GM12878 (cell line): ENCODE measurements around the gene RSPO3. TPM values are rescaled to one million over a fixed set of nuclear protein-coding genes. Genes with fewer than 3 reads are reported as not detected.

Experiments
- ATAC-seq: fragments of 200-7000 bp; cut with Tn5 transposase; 3 replicates; pipeline ENCODE4 v1.9.1; 2020; ENCODE audit warnings: mild to moderate bottlenecking, moderate library complexity
- BruUV-seq: library from RNA; stranded (reverse); fragments of 400-500 nt; replicated peaks from 2 replicates; lab custom pipeline; 2021; lab: Mats Ljungman, UMichigan
- CTCF ChIA-PET: fragments of 300-600 bp; sonication (Branson Sonifier 250); formaldehyde crosslinking; extraction: SDS; loops from one replicate; lab custom pipeline; 2021; ENCODE audit warnings: inconsistent platforms; lab: Yijun Ruan, JAX
- POLR2A ChIA-PET: fragments of 350-600 bp; formaldehyde crosslinking; extraction: SDS; loops from one replicate; lab custom pipeline; 2021; ENCODE audit warnings: inconsistent platforms; lab: Charles Lee
- RAD21 ChIA-PET: fragments of 300-600 bp; sonication (Branson Sonifier 250); formaldehyde crosslinking; loops from one replicate; lab custom pipeline; 2023; ENCODE audit warnings: antibody characterized with exemption; ENCODE audit not compliant: unreplicated experiment; lab: Charles Lee
- SMC1A ChIA-PET: fragments of 300-600 bp; sonication (Branson Sonifier 250); formaldehyde crosslinking; loops from one replicate; lab custom pipeline; 2023; ENCODE audit not compliant: unreplicated experiment, uncharacterized antibody; lab: Charles Lee
- DNase-seq: peaks from one replicate; pipeline ENCODE4 v3.0.0-alpha.2; 2011; ENCODE audit warnings: low read depth, low spot score
- FAIRE-seq: peaks from 3 replicates; lab custom pipeline; 2011; peaks lifted over from hg19 to GRCh38; lab: Jason Lieb, UNC
- H2AFZ ChIP-seq: 2 replicates; pipeline ENCODE4 v1.6.0; 2011; ENCODE audit warnings: low read depth, low read length, control low read depth; ENCODE audit not compliant: control insufficient read depth
- H3K27ac ChIP-seq: 2 replicates; pipeline ENCODE4 v1.5.1; 2011; ENCODE audit warnings: control low read depth; ENCODE audit not compliant: control insufficient read depth, insufficient read depth
- H3K27me3 ChIP-seq, 2 experiments: replicated peaks in 1 of 2; 2 replicates each; pipeline versions ENCODE4 v1.6.0 to v1.6.1; 2011; ENCODE audit warnings: low read length in 1 of 2; ENCODE audit not compliant: control insufficient read depth in 2 of 2, insufficient read depth in 2 of 2
- H3K36me3 ChIP-seq, 2 experiments: 2 replicates each; pipeline ENCODE4 v1.5.1; 2011; ENCODE audit warnings: low read length in 1 of 2; ENCODE audit not compliant: control insufficient read depth in 2 of 2, insufficient read depth in 2 of 2
- H3K4me1 ChIP-seq: 2 replicates; pipeline ENCODE4 v1.6.1; 2011; ENCODE audit warnings: mild to moderate bottlenecking, low read length, moderate library complexity, mixed read lengths; ENCODE audit not compliant: control insufficient read depth, insufficient read depth
- H3K4me2 ChIP-seq: 2 replicates; pipeline ENCODE4 v1.6.0; 2011; ENCODE audit warnings: control low read depth; ENCODE audit not compliant: control insufficient read depth, insufficient read depth
- H3K4me3 ChIP-seq: fragments of 200-600 bp; sonication (generic); 2 replicates; pipeline ENCODE4 v1.5.1; 2016
- H3K79me2 ChIP-seq: 2 replicates; pipeline ENCODE4 v1.6.0; 2011; ENCODE audit warnings: low read length; ENCODE audit not compliant: control insufficient read depth, insufficient read depth
- H3K9ac ChIP-seq: 2 replicates; pipeline ENCODE4 v1.8.0; 2011; ENCODE audit warnings: low read length, control low read depth, mixed read lengths; ENCODE audit not compliant: control insufficient read depth, insufficient read depth
- H3K9me3 ChIP-seq: replicated peaks from 3 replicates; pipeline ENCODE4 v1.5.1; 2011; ENCODE audit warnings: mild to moderate bottlenecking, low read length; ENCODE audit not compliant: control insufficient read depth, insufficient read depth
- H4K20me1 ChIP-seq: 2 replicates; pipeline ENCODE4 v1.6.0; 2011; ENCODE audit not compliant: control insufficient read depth, insufficient read depth
- BCL11A ChIP-seq: IDR thresholded peaks from 2 replicates; pipeline ENCODE4 v1.6.1; 2011; ENCODE audit warnings: low read depth, low read length
- CTCF ChIP-seq, 3 experiments: IDR thresholded peaks in 2 of 3; conservative IDR thresholded peaks in 1 of 3; 2 replicates each; pipeline ENCODE4 v1.5.1; 2011; ENCODE audit warnings: low read depth in 3 of 3, low read length in 3 of 3, mild to moderate bottlenecking in 3 of 3, control low read depth in 2 of 3, moderate library complexity in 2 of 3, inconsistent platforms in 1 of 3, mixed read lengths in 1 of 3; ENCODE audit not compliant: control insufficient read depth in 2 of 3, insufficient read depth in 1 of 3; ENCODE audit errors: extremely low read depth in 1 of 3
- HDAC2 ChIP-seq: fragments of 200-600 bp; sonication (generic); IDR thresholded peaks from 2 replicates; pipeline ENCODE4 v1.6.1; 2017
- HDAC6 ChIP-seq: fragments of 200-600 bp; sonication (generic); IDR thresholded peaks from one replicate; pipeline ENCODE4 v1.8.0; 2017; ENCODE audit warnings: antibody characterized with exemption; ENCODE audit not compliant: unreplicated experiment
- MXI1 ChIP-seq: fragments of 150-350 bp; IDR thresholded peaks from 2 replicates; pipeline ENCODE4 v1.6.1; 2011; ENCODE audit warnings: low read depth, mild to moderate bottlenecking, inconsistent platforms, low read length, improper control_type of control experiment
- NFXL1 ChIP-seq: fragments of 450-650 bp; IDR thresholded peaks from 2 replicates; pipeline ENCODE4 v1.6.1; 2017; ENCODE audit warnings: antibody characterized with exemption, mild to moderate bottlenecking, borderline replicate concordance
- RAD21 ChIP-seq: IDR thresholded peaks from 2 replicates; pipeline ENCODE4 v1.6.1; 2011; ENCODE audit warnings: mild to moderate bottlenecking, low read depth, low read length, moderate library complexity; ENCODE audit not compliant: insufficient read depth
- SREBF1 ChIP-seq: IDR thresholded peaks from 2 replicates; pipeline ENCODE4 v1.6.1; 2012; ENCODE audit warnings: mild to moderate bottlenecking, low read length
- ZNF207 ChIP-seq: fragments of 450-650 bp; IDR thresholded peaks from 2 replicates; pipeline ENCODE4 v1.6.1; 2014; ENCODE audit warnings: antibody characterized with exemption, mild to moderate bottlenecking, borderline replicate concordance
- ZSCAN29 ChIP-seq: fragments of 450-650 bp; IDR thresholded peaks from 2 replicates; pipeline ENCODE4 v1.6.1; 2017; ENCODE audit warnings: mild to moderate bottlenecking, moderate library complexity
- ZZZ3 ChIP-seq: IDR thresholded peaks from 2 replicates; pipeline ENCODE4 v1.6.1; 2011; ENCODE audit warnings: low read depth; ENCODE audit not compliant: control insufficient read depth, insufficient read length
- WGBS: methylation state at CpG from one replicate; pipeline ENCODE4 v1.1.6; 2016; ENCODE audit warnings: low lambda C conversion rate; ENCODE audit not compliant: insufficient replicate concordance, insufficient coverage; ENCODE audit errors: missing lambda C conversion rate; 5-methylcytosine and 5-hydroxymethylcytosine counted together
- in situ Hi-C: fragments of 300-500 bp; cut with MboI; formaldehyde crosslinking; loops from 9 replicates; pipeline ENCODE4 v1.14.3; 2018; ENCODE audit warnings: mixed read lengths
- intact Hi-C: fragments of 100-400 bp; cut with micrococcal nuclease; formaldehyde crosslinking; loops from one replicate; pipeline ENCODE4 v1.14.2; 2022; ENCODE audit not compliant: unreplicated experiment
- polyA plus RNA-seq, 11 experiments: library from polyadenylated mRNA; depleted of rRNA in 4 of 11; unstranded in 6 of 11; stranded (reverse) in 5 of 11; fragments of >200 nt; fragmentation: Nextera tagmentation in 4 of 11; fragmentation: Illumina TruSeq in 1 of 11; extraction: Ambion mirVana in 4 of 11; extraction: Trizol in 1 of 11; gene quantifications; 1 replicate in 1 of 11; 2 replicates in 10 of 11; pipeline versions ENCODE4 v1.2.1 to v1.2.3, GENCODE V29; 2011 to 2016; ENCODE audit warnings: inconsistent platforms in 2 of 11, missing spikeins in 2 of 11, low read depth in 1 of 11
- total RNA-seq, 4 experiments: library from RNA; depleted of rRNA in 3 of 4; stranded (reverse); fragments of >200 nt in 3 of 4; fragmentation: Illumina TruSeq in 1 of 4; extraction: Trizol in 1 of 4; gene quantifications; 2 replicates each; pipeline versions ENCODE4 v1.2.1 to v1.2.3, GENCODE V29; 2013 to 2021
- TF ChIP-seq, protein P1 (sequence below): IDR thresholded peaks from 2 replicates; pipeline ENCODE4 v1.6.1; 2011; ENCODE audit warnings: borderline replicate concordance, low read depth, mild to moderate bottlenecking, moderate library complexity, mixed read lengths, low read length; ENCODE audit not compliant: insufficient read depth; ENCODE audit errors: extremely low read length

RSPO3 gene
- total and polyA plus RNA-seq, 10 of the 15 experiments (the other 5 are each of a cell fraction or from before 2014, with no cell fraction given): 0.16 TPM; not detected in 9

- H3K4me1 ChIP-seq: no peaks in the 10 kb centered on the region
- no peaks in the 10 kb centered on the region for H3K36me3 ChIP-seq
- H4K20me1 ChIP-seq: no peaks in the 10 kb centered on the region
- ATAC-seq (peak; percentile 73), DNase-seq (no peak), FAIRE-seq (no peak)
- H3K4me3 ChIP-seq: no peak overlapping the region
- no peak overlapping the region for H3K9ac ChIP-seq
- intact Hi-C loops: no loop called here
- no peaks in the 10 kb centered on the region for H3K79me2 ChIP-seq
- no peak overlapping the region for H3K27ac ChIP-seq
- in situ Hi-C loops: no loop called here
- no peak overlapping the region for H2AFZ ChIP-seq
- H3K4me2 ChIP-seq: no peak overlapping the region
- H3K9me3 ChIP-seq: no peaks in the 10 kb centered on the region
- CTCF ChIA-PET: no interaction called here
- no TSS peak for BruUV-seq
- H3K27me3 ChIP-seq: no peaks in the 10 kb centered on the region
- RAD21 ChIA-PET: no interaction called here
- TF ChIP-seq ZNF207 (no peak), RAD21 (peak; percentile 32; the same call in 1 of the 2 replicates), CTCF (IDR thresholded peaks at IDR 0.05 in 2 of 3, conservative IDR thresholded peaks at IDR 0.05 in 1 of 3; ENCODE audit: control insufficient read depth in 2 of 3, extremely low read depth in 1 of 3, insufficient read depth in 1 of 3, low read depth in 3 of 3, low read length in 3 of 3) (peak in 1 of 3 experiments; percentile 13; a peak in 2 of 6 replicates)
- POLR2A ChIA-PET: no interaction called here
- SMC1A ChIA-PET: no interaction called here
- 13% methylated on average over 3 of the region's 3 CpGs for WGBS
Observed at GRCh38 chr6:127069659-127070279, 48.7 kb upstream of the RSPO3 start.

DNA sequence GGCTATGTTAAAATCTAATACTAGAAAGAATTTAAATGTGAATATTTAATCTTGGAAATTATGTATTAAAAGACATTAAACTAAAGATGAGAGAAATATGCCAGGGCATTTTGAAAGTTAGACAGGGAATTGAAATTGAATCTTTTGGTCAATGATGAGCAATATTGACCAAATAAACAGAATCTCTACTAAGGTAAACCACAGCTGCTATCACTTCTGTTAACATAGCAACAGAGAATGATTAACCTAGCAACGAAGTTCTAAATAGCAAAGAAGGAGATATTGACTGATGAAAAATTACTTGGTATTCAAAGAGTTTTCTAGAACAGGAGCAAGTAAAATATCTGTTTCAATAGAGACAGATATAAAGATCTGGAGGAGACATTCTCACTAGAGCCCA, 45.2 kb upstream of the RSPO3 start:
- CTCF ChIA-PET: no interaction called here
- no TSS peak for BruUV-seq
- Histone ChIP-seq H3K4me2 (no peak overlapping the region), H3K9ac (no peak overlapping the region), H2AFZ (no peak overlapping the region), H3K9me3 (no peaks in the 10 kb centered on the region), H4K20me1 (no peaks in the 10 kb centered on the region), H3K79me2 (no peaks in the 10 kb centered on the region), H3K36me3 (no peaks in the 10 kb centered on the region), H3K4me3 (no peak overlapping the region), H3K27me3 (no peaks in the 10 kb centered on the region), H3K4me1 (no peaks in the 10 kb centered on the region), H3K27ac (no peak overlapping the region)
- FAIRE-seq (no peak), ATAC-seq (peak; percentile 63), DNase-seq (no peak)
- RAD21 ChIA-PET: no interaction called here
- SMC1A ChIA-PET: no interaction called here
- in situ Hi-C loops: no loop called here
- intact Hi-C loops: no loop called here
- POLR2A ChIA-PET: no interaction called here
- 0% methylated on average over 1 of the region's 1 CpG for WGBS
- TF ChIP-seq NFXL1 (no peak), HDAC6 (no peak), ZSCAN29 (no peak), MXI1 (no peak), HDAC2 (no peak), SREBF1 (no peak), BCL11A (no peak), ZZZ3 (no peak)
- TF ChIP-seq, protein P1, sequence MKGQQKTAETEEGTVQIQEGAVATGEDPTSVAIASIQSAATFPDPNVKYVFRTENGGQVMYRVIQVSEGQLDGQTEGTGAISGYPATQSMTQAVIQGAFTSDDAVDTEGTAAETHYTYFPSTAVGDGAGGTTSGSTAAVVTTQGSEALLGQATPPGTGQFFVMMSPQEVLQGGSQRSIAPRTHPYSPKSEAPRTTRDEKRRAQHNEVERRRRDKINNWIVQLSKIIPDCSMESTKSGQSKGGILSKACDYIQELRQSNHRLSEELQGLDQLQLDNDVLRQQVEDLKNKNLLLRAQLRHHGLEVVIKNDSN: no peak
